IPS-NIHi7 (cell line): ENCODE data around the gene KNSTRN.

ENCODE experiments used
- DNase-seq: peaks from one replicate; pipeline ENCODE4 v3.0.0; 2012; ENCODE audit warnings: mixed read lengths; ENCODE audit errors: extremely low spot score

KNSTRN gene

GRCh38 chr15:40365624-40366456 lies 16.7 kb upstream of the KNSTRN start:
- no peak for DNase-seq

GRCh38 chr15:40366457-40367370 lies 15.8 kb upstream of the KNSTRN start:
- DNase-seq: no peak

- DNase-seq: no peak
Observed at GRCh38 chr15:40367371-40367685, 15.2 kb upstream of the KNSTRN start.

- DNase-seq: peak; percentile 95
Observed at GRCh38 chr15:40367686-40368611, 14.6 kb upstream of the KNSTRN start.

- DNase-seq: no peak
Observed at GRCh38 chr15:40368719-40369473, 13.6 kb upstream of the KNSTRN start.

GRCh38 chr15:40369474-40369869 lies 13.0 kb upstream of the KNSTRN start:
- no peak for DNase-seq

- DNase-seq: no peak
Observed at GRCh38 chr15:40369971-40370370, 12.6 kb upstream of the KNSTRN start.

GRCh38 chr15:40372981-40373380 lies 9.5 kb upstream of the KNSTRN start:
- DNase-seq: no peak

- no peak for DNase-seq
Observed at GRCh38 chr15:40377606-40378005, 4.9 kb upstream of the KNSTRN start.

- DNase-seq: no peak
Observed at GRCh38 chr15:40379374-40379773, 3.1 kb upstream of the KNSTRN start.

- no peak for DNase-seq
Observed at GRCh38 chr15:40379853-40380252, 2.7 kb upstream of the KNSTRN start.

- no peak for DNase-seq
Observed at GRCh38 chr15:40380636-40381035, 1.9 kb upstream of the KNSTRN start.

- no peak for DNase-seq
Observed at GRCh38 chr15:40381818-40382529, 547 bp upstream of the KNSTRN start.

- DNase-seq: no peak
Observed at GRCh38 chr15:40386480-40386879, 4.0 kb downstream of the KNSTRN start.

GRCh38 chr15:40388941-40389823 lies 6.7 kb downstream of the KNSTRN start:
- DNase-seq: no peak

- DNase-seq: no peak
Observed at GRCh38 chr15:40389824-40390595, 7.5 kb downstream of the KNSTRN start.

- DNase-seq: no peak
Observed at GRCh38 chr15:40392986-40393948, 10.7 kb downstream of the KNSTRN start.
